ENCODE data around the gene UBA1.

Gene UBA1

DNA sequence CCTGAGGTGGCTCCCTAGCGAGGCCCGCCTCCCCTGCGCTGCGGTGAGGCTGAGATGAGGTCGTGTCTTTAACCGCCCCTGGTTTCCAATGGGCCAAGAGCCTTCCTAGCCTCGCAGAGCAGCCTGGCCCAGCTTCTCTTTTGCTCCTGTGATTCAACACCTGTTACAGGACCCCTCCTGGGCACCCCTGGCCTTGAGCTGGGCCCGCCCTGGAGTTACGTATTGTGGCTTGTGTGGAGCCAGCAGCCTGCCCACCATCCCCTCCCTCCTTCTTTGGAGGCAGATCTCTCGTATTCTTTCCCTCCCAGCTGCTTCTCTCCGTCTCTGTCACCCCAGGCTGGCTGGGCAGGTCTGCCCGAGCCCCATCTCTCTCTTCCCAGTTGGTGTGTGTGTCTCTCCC lies 19.3 kb upstream of the UBA1 start:
- H4K20me1 ChIP-seq (ENCODE audit: insufficient read depth, low read length) = peaks cover 21% of the 10 kb centered on the region

DNA sequence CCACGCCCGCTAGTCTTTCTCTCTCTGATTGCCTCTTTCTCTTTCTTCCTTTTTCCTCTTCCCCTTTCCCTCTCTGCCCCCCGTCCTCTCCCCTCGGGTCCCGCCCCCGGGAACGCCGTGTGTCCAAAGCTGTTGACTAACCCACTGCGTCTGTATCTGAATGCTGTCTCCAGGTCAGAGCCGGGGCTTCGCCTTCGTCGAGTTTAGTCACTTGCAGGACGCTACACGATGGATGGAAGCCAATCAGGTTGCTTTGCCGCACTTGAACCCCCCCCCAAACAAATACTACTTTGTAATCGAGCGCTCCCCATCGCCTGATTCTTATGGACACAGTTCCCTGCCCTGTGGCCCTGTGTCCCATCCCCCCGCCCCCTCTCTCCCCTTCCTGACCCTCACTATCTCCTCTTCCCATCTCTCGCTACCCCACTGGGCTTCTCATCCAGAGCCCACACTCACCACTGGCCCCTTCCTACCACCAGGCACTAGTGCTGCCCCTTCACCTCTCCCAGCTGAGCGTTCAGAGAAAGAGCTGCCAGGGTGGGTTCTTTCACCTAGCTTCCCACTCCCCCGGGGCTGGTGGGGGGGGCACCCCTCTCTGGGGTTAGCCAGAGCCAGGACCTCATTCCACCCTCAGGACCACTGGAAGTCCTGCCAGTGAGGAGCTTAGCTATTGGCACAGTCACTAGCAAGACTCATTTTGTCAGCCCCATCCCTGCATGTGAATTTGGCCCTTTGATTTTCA lies 18.6 kb upstream of the UBA1 start:
- peaks cover 99% of the 10 kb centered on the region for H3K36me3 ChIP-seq (ENCODE audit: insufficient read depth, low read length)
- H3K9ac ChIP-seq (ENCODE audit: low read depth, low read length) = no peak overlapping the region
- TF ChIP-seq, protein P1, sequence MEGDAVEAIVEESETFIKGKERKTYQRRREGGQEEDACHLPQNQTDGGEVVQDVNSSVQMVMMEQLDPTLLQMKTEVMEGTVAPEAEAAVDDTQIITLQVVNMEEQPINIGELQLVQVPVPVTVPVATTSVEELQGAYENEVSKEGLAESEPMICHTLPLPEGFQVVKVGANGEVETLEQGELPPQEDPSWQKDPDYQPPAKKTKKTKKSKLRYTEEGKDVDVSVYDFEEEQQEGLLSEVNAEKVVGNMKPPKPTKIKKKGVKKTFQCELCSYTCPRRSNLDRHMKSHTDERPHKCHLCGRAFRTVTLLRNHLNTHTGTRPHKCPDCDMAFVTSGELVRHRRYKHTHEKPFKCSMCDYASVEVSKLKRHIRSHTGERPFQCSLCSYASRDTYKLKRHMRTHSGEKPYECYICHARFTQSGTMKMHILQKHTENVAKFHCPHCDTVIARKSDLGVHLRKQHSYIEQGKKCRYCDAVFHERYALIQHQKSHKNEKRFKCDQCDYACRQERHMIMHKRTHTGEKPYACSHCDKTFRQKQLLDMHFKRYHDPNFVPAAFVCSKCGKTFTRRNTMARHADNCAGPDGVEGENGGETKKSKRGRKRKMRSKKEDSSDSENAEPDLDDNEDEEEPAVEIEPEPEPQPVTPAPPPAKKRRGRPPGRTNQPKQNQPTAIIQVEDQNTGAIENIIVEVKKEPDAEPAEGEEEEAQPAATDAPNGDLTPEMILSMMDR (IDR thresholded peaks at IDR 0.05; ENCODE audit: borderline replicate concordance, extremely low read depth, low read length, poor library complexity, severe bottlenecking) = no peak
- no peak for TF ChIP-seq EZH2 (IDR thresholded peaks at IDR 0.05; ENCODE audit: borderline replicate concordance, low read depth, low read length, severe bottlenecking)
- H3K4me3 ChIP-seq (ENCODE audit: low read depth in 1 of 2, low read length in 2 of 2) = no peak overlapping the region
- H3K4me1 ChIP-seq (ENCODE audit: insufficient read depth, low read length) = no peaks in the 10 kb centered on the region
- no peaks in the 10 kb centered on the region for H3K27me3 ChIP-seq (ENCODE audit: insufficient read depth, low read length, poor library complexity)
- H4K20me1 ChIP-seq (ENCODE audit: insufficient read depth, low read length) = peaks cover 20% of the 10 kb centered on the region
- peaks cover 3% of the 10 kb centered on the region; the same call in 1 of the 2 replicates for H3K79me2 ChIP-seq (ENCODE audit: insufficient read depth, low read length)
- no peak for DNase-seq
- no peak overlapping the region for H2AFZ ChIP-seq (ENCODE audit: low read depth, low read length)
- no peak overlapping the region for H3K4me2 ChIP-seq (ENCODE audit: insufficient read depth, low read length)
- no peak overlapping the region for H3K27ac ChIP-seq (ENCODE audit: low read length)
- no peak for ATAC-seq (ENCODE audit: insufficient read depth, low read depth)
- H3K9me3 ChIP-seq (ENCODE audit: insufficient read depth, low read length, severe bottlenecking) = no peaks in the 10 kb centered on the region

More for the DNA sequence above, 19.3 kb upstream of the UBA1 start:
- H3K4me1 ChIP-seq (ENCODE audit: insufficient read depth, low read length) = no peaks in the 10 kb centered on the region
- peaks cover 99% of the 10 kb centered on the region for H3K36me3 ChIP-seq (ENCODE audit: insufficient read depth, low read length)
- no peak overlapping the region for H3K4me2 ChIP-seq (ENCODE audit: insufficient read depth, low read length)
- H3K4me3 ChIP-seq (ENCODE audit: low read depth in 1 of 2, low read length in 2 of 2) = no peak overlapping the region
- H3K79me2 ChIP-seq (ENCODE audit: insufficient read depth, low read length) = peaks cover 9% of the 10 kb centered on the region; the same call in 1 of the 2 replicates
- no peak overlapping the region for H3K9ac ChIP-seq (ENCODE audit: low read depth, low read length)
- no peaks in the 10 kb centered on the region for H3K27me3 ChIP-seq (ENCODE audit: insufficient read depth, low read length, poor library complexity)
- no peak overlapping the region for H2AFZ ChIP-seq (ENCODE audit: low read depth, low read length)
- no peaks in the 10 kb centered on the region for H3K9me3 ChIP-seq (ENCODE audit: insufficient read depth, low read length, severe bottlenecking)
- TF ChIP-seq, protein P1 (IDR thresholded peaks at IDR 0.05; ENCODE audit: borderline replicate concordance, extremely low read depth, low read length, poor library complexity, severe bottlenecking) = no peak
- no peak for TF ChIP-seq EZH2 (IDR thresholded peaks at IDR 0.05; ENCODE audit: borderline replicate concordance, low read depth, low read length, severe bottlenecking)
- H3K27ac ChIP-seq (ENCODE audit: low read length) = no peak overlapping the region
- no peak for ATAC-seq (ENCODE audit: insufficient read depth, low read depth)
- DNase-seq = no peak

DNA sequence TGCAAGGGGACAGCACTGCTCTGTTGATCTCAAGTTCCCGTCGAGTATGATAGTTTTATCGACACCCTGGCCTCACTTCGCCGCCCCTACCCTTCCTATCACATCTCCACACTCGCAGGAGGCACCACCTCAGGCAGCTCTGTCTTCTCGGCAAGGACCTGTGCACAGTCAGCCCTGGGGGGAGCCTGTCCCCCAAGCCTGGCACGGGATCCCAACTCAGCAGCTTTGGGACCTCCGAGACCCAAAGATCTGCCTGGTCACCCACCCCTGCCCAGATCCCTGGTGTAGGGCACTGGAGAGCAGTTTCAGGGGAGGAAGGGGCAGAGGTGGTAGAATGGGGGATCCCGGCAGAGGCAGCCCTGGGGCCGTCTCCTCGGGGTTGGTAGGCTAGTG lies 18.0 kb upstream of the UBA1 start:
- no peaks in the 10 kb centered on the region for H3K9me3 ChIP-seq (ENCODE audit: insufficient read depth, low read length, severe bottlenecking)
- no peaks in the 10 kb centered on the region for H3K79me2 ChIP-seq (ENCODE audit: insufficient read depth, low read length)
- H3K4me3 ChIP-seq (ENCODE audit: low read depth in 1 of 2, low read length in 2 of 2) = no peak overlapping the region
- H3K4me1 ChIP-seq (ENCODE audit: insufficient read depth, low read length) = no peaks in the 10 kb centered on the region
- DNase-seq = no peak
- no peak overlapping the region for H3K4me2 ChIP-seq (ENCODE audit: insufficient read depth, low read length)
- no peak overlapping the region for H3K9ac ChIP-seq (ENCODE audit: low read depth, low read length)
- TF ChIP-seq, protein P1 (IDR thresholded peaks at IDR 0.05; ENCODE audit: borderline replicate concordance, extremely low read depth, low read length, poor library complexity, severe bottlenecking) = no peak
- no peak for TF ChIP-seq EZH2 (IDR thresholded peaks at IDR 0.05; ENCODE audit: borderline replicate concordance, low read depth, low read length, severe bottlenecking)
- peaks cover 15% of the 10 kb centered on the region for H4K20me1 ChIP-seq (ENCODE audit: insufficient read depth, low read length)
- no peak overlapping the region for H2AFZ ChIP-seq (ENCODE audit: low read depth, low read length)
- no peak overlapping the region for H3K27ac ChIP-seq (ENCODE audit: low read length)
- ATAC-seq (ENCODE audit: insufficient read depth, low read depth) = no peak
- peaks cover 98% of the 10 kb centered on the region for H3K36me3 ChIP-seq (ENCODE audit: insufficient read depth, low read length)
- no peaks in the 10 kb centered on the region for H3K27me3 ChIP-seq (ENCODE audit: insufficient read depth, low read length, poor library complexity)

All from DND-41 (cell line).